Neural crest cell (in vitro differentiated cells): ENCODE data around the gene TMEM115. TPM values are rescaled to one million over a fixed set of nuclear protein-coding genes. Genes with fewer than 3 reads are reported as not detected.

Source experiments
- DNase-seq: peaks from one replicate; pipeline ENCODE4 v3.0.0; 2021; ENCODE audit warnings: low read depth, mixed read lengths, low spot score
- H3K27ac Mint-ChIP-seq: one replicate; pipeline ENCODE4 v1.8.0; 2021; ENCODE audit warnings: mild to moderate bottlenecking, mixed read lengths; ENCODE audit not compliant: unreplicated experiment
- H3K27me3 Mint-ChIP-seq: 2 replicates; pipeline ENCODE4 v1.8.0; 2021; ENCODE audit warnings: low read depth, mild to moderate bottlenecking, mixed read lengths
- H3K36me3 Mint-ChIP-seq: 2 replicates; pipeline ENCODE4 v1.8.0; 2021; ENCODE audit warnings: low read depth, mild to moderate bottlenecking, mixed read lengths
- H3K4me1 Mint-ChIP-seq: 2 replicates; pipeline ENCODE4 v1.8.0; 2021; ENCODE audit warnings: mixed read lengths
- H3K4me3 Mint-ChIP-seq: one replicate; pipeline ENCODE4 v1.8.0; 2021; ENCODE audit warnings: mild to moderate bottlenecking, mixed read lengths
- H3K9me3 Mint-ChIP-seq: 2 replicates; pipeline ENCODE4 v1.8.0; 2021; ENCODE audit warnings: mixed read lengths
- CTCF ChIP-seq: fragments of 200-600 bp; sonication (generic); conservative IDR thresholded peaks from 2 replicates; pipeline ENCODE4 v1.5.0; 2021; ENCODE audit warnings: antibody characterized with exemption, mild to moderate bottlenecking
- total RNA-seq: library from RNA; stranded (reverse); gene quantifications from 2 replicates; pipeline ENCODE4 v1.2.1, GENCODE V29; 2021

TMEM115 gene
- total RNA-seq, 1 donor from 2014 or later = 37.8 TPM

- no peak for TF ChIP-seq CTCF
- no peaks in the 10 kb centered on the region for H3K36me3 Mint-ChIP-seq
- H3K9me3 Mint-ChIP-seq = no peaks in the 10 kb centered on the region
- no peak overlapping the region for H3K27ac Mint-ChIP-seq
- peak overlapping the region; percentile 43 for H3K4me3 Mint-ChIP-seq
- peaks cover 49% of the 10 kb centered on the region for H3K27me3 Mint-ChIP-seq
- H3K4me1 Mint-ChIP-seq = peaks cover 28% of the 10 kb centered on the region
- DNase-seq = no peak
These were observed 16.3 kb downstream of the TMEM115 start for GRCh38 chr3:50342813-50343633.

GRCh38 chr3:50341996-50342650, 17.2 kb downstream of the TMEM115 start:
- no peaks in the 10 kb centered on the region for H3K36me3 Mint-ChIP-seq
- no peak overlapping the region for H3K4me3 Mint-ChIP-seq
- no peak for DNase-seq
- peaks cover 27% of the 10 kb centered on the region for H3K4me1 Mint-ChIP-seq
- H3K9me3 Mint-ChIP-seq = no peaks in the 10 kb centered on the region
- peaks cover 54% of the 10 kb centered on the region for H3K27me3 Mint-ChIP-seq
- H3K27ac Mint-ChIP-seq = no peak overlapping the region
- no peak for TF ChIP-seq CTCF

- Mint-ChIP-seq H3K27me3 (peaks cover 54% of the 10 kb centered on the region), H3K36me3 (no peaks in the 10 kb centered on the region), H3K9me3 (no peaks in the 10 kb centered on the region), H3K27ac (no peak overlapping the region), H3K4me1 (peaks cover 29% of the 10 kb centered on the region), H3K4me3 (peak overlapping the region; percentile 49)
- DNase-seq = no peak
- TF ChIP-seq CTCF = no peak
These were observed 17.8 kb downstream of the TMEM115 start for GRCh38 chr3:50341537-50341936.

GRCh38 chr3:50340448-50341329, 18.6 kb downstream of the TMEM115 start, which contains the start of gene RASSF1:
TSS of gene RASSF1 (minus strand) at chr3:50340836. CDS start at chr3:50340805, 31 bp downstream.
- Mint-ChIP-seq H3K4me1 (peaks cover 31% of the 10 kb centered on the region), H3K36me3 (no peaks in the 10 kb centered on the region), H3K27ac (no peak within 1 kb of the TSS), H3K27me3 (peaks cover 50% of the 10 kb centered on the region), H3K9me3 (no peaks in the 10 kb centered on the region), H3K4me3 (peak within 1 kb of the TSS; percentile 96)
- no peak for DNase-seq
- TF ChIP-seq CTCF = no peak

- H3K4me3 Mint-ChIP-seq = peak overlapping the region; percentile 96
- DNase-seq = no peak
- no peak for TF ChIP-seq CTCF
- no peak overlapping the region for H3K27ac Mint-ChIP-seq
- H3K36me3 Mint-ChIP-seq = no peaks in the 10 kb centered on the region
- H3K9me3 Mint-ChIP-seq = no peaks in the 10 kb centered on the region
- H3K4me1 Mint-ChIP-seq = peaks cover 30% of the 10 kb centered on the region
- peaks cover 47% of the 10 kb centered on the region for H3K27me3 Mint-ChIP-seq
These were observed 19.2 kb downstream of the TMEM115 start for GRCh38 chr3:50340147-50340447.
